Dedifferentiated amniotic fluid mesenchymal stem cell (primary cell): ENCODE results near the gene MRGPRE.

Experiments
- DNase-seq: peaks from one replicate; pipeline ENCODE4 v3.0.0-alpha.2; 2016; ENCODE audit errors: extremely low spot score

Gene MRGPRE

DNA sequence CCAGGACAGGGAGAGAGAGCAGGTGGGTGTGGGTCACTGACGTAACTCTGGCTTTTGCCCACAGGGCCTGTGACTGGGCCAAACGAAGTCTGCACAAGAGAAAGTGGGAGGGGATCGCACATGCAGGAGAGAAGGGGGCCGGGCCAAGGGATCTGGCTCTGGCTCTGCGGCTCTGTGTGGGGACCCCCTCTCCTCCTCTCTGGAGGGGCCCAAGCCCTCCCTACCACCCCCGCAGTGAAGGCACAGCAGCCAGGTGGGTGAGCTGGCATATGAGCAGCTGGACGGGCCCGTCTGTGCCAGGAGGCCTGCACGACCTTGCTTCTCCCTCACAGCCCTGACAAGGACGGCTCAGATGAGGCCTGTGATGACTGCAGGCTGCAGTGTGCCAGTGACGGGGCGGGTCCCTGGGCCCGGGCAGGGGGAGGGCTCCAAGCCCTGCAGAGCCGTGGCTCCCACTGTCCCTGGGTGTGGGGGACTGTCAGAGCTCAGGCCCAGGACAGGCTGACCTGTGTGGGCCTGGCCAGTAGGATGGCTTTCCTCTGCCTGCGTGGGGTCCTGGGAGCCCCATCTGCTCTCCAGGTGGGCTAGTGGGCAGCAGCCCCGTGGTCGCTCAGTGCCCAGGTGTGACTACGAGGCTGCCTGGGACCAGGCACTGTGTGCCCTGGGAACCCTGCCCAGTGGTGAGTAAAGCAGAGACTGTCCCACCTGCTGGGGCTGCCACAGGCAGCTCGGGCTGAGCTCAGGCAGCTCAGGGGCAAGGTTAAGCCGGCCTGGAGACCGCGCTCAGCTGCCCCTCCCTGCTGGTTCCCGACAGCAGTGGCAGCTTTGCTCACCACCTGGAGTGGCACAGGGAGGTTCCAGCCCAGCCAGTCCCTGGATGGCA is 35.8 kb downstream of the MRGPRE start:
- no peak for DNase-seq

DNA sequence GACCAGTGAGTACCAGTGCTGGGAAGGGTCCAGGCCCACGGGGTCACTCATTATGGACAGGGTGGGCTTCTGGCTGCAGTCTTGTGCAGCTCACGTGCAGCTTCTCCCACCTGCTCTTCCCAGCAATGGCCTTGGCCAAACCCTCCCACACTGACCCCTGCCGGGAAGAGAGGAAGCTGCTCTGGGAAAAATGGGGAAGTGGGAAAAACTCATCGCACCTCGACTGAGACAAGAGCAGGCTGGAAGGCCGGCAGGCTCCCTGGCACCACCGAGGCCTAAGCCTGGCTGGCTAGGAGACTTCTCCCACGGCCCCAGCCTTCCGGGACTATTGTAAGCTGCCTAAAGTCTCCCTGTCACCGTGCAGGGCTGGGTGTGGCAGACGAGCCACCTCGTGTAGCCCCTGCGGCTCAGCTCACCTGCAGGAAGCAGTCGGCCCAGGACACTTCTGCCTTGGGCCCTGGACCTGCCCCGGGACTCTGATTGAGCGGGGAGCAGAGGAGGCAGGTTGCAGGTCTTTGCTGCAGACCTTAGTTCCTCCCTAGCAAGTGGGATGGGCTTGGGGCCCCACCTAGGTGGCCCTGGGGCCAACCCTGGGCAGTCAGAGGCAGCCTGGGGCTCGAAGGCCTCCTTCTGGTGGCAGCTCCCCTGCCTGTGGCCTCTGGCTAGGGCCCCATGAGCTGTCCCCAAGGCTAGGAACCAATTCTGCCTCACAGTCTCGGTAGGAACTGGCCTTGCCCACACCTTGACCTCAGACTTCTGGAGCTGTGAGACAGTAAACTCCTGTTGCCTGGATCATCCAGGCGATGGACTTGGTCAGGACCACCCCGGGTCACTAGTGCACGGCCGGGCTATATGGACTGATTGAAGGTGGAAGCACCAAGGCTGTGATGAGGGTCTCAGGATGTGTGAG is 36.7 kb downstream of the MRGPRE start:
- DNase-seq, result no peak

DNA sequence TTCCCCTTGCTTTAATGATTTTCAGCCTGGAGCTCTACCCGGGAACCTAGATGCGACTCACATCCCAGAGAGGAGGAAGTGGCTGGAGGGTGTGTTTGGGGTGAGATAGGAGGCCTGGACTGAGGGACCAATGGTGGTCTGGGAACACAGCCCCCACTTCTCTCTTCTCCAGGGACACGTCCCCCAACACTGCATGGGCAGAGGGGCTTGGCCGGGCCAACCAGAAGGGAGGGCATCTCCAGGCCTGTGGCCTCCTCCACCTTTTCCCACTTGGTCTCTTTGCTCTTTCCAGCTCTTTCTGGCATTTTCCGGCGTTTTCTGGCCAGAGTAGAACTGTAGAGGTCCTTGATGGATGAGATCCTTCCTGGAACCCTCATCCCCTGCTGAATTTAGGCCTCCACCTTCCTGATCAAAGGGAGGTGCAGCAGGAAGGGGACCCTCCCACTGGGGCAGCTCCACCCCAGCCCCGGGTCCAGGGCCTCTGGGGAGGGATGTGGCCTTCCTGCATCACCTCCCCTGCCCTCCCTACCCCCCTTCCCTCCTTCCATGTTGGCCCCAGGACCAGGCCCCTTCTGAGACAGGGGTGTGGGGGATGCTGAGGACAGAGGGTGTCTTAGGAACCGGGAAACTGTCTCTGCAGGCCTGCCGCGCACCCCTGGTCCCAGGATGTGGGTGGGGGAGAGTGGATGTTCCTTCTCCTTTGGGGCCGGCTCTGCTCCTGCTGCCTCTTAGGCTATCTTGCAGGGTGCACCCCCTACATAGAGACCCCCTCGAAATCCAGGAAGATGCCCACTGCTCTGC is 38.0 kb downstream of the MRGPRE start:
- no peak for DNase-seq

DNA sequence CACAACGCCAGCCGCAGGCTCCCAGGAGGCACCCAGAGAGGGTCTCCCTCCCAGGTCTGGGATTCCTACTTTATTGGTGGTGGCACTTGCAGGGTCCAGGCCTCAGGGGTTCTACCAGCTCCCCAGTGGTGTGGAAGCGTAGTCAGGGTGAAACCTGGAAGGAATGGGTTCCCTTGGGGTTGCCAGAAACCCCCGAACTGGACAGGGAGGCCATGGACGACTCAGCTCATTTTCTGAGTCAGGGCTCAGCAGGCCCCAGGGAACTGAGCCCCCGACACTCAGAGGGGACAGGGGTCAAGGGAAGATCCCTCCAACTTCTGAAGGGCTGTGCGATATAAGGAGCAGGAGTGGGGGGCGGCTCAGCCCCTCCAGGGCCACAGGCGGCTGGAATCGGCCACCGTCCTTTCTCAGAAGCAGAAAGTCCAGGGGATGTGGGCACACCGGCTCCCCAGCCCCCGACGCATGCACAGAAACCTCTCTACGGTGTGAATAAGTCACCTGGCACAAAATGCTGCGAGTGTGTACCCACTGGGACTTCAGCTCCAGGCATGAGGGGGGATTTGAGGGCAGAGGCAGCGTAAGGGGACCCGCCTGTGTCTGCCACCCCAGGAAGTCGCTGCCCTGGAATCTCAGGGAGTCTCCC is 38.7 kb downstream of the MRGPRE start:
- no peak for DNase-seq

DNA sequence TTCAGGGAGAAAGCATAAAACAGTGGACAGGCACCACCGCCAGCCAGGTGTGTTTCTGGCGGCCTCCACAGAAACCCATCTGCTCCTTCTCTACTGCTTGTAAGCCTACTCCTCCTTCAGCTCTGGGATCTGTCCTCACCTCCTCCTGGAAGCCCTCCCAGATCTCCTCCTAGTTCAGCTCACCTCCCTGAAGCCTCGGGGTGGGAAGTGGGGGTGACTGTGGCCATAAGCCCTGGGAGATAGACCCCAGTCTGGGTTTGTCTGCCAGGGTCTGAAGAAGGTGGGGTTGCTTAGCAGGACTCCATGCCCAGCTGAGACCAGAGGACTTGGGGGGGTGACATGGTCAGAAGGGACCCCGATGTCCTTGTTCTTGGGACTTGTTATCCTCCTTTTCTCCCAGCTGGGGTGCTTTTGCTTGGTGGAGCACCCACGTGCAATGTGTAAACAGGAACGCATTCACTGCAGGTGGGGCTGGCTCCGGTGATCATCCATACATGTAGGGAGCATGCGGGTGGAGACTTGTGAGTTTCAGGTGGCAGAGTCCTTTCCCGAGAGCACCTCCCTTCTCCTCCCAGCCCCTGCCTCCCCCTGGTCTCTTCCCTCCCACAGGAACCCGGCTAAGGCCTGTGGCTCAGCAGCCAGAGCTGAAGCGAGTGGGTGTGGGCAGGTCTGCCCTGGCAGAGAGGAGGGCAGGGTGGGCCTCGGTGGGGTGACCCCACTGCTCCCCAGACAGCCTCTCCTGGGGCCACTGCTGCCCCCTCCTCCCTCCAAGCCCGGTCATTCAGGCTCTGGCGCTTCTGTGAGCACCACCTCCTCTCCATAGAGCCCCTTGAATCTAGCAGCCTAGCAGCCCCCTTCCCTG is 39.5 kb downstream of the MRGPRE start:
- no peak for DNase-seq

DNA sequence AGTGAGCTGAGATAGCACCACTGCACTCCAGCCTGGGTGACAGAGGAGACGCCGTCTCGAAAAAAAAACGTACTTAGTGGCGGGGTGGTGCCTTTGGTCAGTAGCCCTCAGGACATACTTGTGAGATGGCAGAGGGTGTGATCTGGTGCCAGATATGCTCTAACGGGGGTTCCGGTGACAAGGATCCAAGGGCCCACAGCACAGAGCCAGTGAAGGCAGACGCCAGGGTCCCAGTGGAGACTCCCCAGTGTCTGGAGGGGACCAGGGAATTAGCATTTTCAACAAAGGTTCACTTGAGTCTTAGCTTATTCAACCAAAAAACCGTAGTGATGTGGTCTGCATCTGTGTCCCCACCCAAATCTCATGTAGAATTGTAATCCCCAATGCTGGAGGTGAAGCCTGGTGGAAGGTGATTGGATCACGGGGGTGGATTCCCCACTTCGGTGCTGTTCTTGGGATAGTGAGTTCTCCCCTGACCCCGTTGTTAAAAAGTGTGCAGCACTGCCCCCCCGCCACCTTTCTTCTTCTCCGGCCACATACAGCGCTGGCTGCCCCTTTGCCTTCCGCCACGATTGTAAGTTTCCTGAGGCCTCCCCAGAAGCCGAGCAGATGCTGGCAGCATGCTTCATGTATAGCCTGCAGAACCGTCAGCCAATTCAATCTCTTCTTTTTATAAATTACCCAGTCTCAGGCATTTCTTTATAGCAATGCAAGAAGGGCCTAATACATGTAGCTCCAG is 40.5 kb downstream of the MRGPRE start:
- DNase-seq, result no peak

DNA sequence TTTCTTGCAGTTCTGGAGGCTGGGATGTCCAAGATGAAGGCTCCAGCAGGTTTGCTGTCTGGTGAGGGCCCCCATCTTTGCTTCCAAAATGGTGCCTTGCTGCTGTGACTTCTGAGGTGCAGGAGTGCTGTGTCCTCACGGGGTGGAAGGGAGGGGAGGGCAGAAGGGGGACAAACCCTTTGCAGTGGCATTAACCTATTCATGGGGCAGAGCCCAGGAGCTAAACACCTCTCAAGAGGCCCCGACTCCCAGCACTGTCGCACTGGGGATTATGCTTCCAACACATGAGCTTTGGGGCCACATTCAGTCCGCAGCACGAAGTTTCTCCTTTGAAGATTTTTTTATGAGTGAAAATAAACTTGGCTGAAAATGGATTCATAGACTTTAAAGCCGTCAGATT is 41.6 kb downstream of the MRGPRE start:
- no peak for DNase-seq

DNA sequence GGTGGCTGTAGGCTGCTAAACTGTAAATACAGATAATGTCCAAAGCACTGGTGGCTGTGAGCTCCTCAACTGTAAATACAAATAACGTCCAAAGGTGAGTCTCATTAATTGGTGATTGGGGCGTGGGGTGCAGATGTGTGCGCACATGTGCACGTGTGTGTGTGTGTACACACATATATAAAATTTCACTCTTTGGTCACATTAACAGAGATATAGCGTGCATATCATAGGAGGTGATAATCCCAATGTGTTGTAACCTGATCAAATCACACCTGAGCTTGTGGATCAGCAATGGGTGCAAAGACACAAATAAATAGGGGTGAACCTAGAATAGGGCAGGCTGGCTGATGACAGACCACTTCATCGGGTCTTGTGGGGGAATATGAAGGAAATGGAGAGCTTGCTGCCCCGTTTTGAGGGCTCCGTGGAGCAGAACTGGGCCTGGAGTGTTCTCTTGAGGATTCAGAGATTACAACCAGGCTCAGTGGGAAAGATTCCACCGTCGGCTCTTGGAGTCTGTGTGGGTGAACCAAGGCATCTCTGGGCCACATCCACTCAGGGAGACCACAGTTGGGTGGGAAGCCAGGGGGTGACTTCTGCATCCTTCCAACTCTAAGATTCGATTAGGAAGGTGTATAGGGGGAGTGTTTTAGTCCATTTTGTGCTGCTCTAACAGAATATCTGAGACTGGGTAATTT is 42.2 kb downstream of the MRGPRE start:
- DNase-seq, result no peak

DNA sequence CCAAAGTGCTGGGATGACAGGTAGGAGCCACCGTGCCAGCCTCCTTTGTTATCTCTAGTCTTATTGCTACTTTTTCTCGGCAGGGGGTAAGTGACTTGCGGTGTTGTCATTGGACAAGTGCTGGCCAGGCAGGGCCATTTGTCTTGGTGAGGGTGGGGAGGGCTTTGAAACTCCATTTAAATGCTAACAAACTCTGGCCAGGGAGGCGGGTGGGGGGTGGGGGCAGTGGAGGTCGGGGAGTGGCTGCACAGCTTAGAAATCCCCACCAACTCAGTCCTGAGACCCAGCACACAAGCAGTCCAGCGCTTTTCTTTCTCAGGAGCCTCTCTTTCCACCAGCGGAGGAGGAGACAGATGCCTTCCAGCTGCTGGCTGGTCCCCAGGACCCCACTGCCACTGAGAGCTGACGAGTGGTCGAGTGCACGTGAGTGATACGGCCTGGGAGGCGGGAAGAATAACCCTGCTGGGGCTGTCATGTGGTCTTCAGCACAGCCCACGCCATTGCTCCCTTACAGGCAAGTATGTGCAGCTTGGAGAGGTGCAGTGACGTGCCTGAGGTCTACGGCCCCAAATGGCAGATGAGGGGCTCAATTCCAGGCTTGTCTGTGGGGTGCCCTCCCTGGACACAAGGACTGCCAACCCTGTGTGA is 42.9 kb downstream of the MRGPRE start:
- DNase-seq, result no peak

DNA sequence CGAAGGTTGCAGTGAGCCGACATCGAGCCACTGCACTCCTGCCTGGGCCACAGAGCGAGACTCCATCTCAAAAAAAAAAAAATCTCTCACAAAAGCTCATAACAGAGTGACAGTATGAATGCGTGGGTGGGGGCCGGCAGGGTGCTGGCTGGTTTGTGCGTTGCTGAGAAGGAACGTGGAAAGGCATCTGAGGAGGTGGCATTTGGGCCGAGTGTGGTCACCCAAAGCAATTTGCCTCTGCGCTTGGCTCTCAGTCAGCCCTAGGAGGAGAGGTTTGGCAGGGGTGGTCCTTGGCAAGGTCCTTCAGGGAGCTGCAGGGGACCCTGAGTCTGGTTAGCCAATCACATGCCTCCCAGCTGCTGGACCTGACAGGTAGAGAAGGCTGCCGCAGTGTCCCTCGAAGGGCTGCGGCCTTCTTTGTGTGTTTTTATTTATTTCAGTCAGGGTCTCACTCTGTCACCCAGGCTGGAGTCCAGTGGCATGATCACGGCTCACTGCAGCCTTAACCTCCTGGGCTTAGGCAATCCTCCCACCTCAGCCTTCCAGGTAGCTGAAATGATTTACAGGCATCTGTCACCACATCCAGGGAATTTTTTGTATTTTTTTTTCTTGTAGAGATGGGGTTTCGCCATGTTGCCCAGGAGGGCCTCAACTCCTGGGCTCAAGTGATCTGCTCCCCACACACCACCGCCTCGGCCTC is 43.6 kb downstream of the MRGPRE start:
- no peak for DNase-seq

DNA sequence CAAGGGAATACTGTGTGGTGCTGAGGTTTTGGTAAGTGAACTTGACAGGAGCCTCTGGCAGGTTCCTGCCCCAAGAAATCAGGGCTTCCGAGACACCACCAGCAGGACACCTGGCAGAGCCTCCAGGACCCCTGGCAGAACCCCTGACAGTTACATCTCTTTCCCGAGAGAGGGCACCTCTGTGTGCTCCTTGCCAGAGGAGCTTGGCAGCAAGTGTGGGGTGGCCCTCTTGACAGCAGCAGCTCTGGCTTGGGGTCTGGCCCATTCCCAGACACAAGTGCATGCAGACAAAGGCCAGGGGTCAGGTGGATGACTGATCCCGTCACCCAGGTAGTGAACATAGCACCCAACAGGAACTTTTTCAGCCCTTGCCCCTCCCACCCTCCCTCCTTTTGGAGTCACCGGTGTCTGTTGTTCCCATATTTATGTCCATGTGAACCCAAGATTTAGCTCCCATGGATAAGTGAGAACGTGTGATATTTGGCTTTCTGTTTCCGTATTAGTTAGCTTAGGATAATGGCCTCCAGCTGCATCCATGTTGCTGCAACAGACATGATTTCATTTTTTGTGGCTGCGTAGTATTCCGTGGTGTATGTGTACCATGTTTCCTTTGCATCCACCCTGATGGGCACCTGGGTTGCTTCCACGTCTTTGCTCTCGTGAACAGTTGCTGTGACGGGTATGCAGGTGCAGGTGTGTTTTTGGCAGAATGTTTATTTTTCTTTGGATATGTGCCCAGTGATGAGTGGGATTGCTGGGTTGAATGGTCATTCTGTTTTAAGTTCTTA is 45.9 kb downstream of the MRGPRE start:
- no peak for DNase-seq

DNA sequence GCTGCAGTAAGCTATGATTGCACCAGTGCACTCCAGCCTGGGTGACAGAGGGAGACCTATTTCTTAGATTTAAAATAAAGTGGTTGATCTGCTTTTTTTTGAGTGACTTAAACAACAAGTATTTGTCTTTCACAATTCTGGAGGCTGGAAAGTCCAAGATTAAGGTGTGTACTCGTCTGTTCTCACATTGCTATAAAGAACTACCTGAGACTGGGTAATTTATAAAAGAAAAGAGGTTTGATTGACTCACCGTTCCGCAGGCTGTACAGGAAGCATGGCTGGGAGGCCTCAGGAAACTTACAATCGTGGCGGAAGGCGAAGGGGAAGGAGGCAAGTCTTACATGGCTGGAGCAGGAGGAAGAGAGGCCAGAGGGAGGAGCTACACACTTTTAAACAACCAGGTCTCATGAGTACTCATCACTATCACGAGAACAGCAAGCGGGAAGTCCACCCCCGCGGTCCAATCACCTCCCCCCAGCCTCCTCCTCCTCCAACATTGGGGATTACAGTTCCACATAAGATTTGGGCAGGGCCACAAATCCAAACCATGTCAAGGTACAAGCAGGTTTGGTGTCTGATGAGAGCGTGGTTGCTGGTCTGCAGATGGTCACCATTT is 47.4 kb downstream of the MRGPRE start:
- no peak for DNase-seq

DNA sequence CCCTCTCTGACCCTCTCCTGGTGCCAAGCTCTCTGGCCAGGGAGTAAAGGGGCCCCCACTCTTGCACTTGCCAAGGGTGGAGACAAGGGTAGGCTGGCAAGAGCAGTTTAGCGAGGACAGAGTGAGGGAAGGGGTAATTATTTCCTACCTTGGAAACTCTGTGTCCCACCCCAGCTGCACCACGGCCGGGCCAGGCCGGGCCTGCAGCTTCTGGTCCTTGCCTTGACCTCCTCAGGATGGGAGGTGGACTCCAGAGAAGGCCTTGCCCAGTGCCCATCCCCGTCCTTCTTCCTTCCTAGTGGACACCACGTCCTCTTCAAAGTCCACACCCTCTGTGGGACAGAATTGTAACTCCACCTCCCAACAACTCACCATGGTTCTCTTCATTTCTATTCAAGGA is 48.7 kb downstream of the MRGPRE start:
- no peak for DNase-seq

DNA sequence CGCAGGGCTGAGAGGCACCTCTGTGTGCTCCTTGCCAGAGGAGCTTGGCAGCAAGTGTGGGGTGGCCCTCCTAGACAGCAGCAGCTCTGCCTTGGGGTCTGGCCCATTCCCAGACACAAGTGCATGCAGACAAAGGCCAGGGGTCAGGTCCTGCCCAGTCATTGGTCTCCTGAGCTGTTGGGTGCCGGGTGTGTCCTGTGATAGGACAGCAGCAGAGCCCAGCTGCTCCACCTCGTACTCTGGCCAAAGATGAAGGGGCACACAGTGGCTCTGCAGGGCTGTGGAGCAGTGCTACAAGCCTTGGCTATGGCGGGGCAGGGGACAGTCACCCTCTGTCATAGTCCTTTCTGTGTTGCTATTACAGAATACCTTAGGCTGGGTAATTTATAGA is 49.8 kb downstream of the MRGPRE start:
- DNase-seq, result no peak

DNA sequence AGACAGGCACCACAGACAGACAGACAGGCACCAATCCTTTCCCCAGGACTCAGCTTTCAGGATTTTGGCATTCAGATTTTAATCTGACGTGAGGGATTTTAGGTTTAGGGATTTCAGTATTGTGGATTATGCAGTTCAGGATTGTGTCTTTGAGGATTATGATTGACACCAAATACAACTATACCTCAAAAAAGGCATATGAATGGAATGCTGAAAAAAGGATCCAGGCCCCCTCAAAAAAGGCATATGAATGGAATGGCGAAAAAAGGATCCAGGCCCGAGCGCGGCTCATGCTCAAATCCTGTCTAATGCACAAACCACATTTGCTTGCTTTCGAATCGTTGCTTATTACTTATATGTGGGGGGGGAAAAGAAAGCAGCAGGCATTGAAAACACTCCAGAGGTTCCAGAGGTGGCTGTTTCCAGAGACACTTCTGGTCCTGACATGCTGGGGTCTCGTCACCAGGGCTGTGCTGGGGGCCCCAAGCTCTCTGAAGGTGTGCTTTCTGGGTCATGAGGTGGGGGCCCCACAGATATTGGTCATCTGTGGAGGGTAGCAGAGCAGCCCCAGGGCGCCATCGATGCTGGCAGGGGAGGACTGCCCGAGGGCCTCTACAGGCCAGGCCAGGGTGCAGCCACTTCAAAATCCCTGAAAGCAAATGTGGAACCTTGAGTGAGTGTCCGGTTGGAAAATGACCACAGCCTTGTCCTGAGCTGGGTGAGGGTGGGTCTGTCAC is 50.3 kb downstream of the MRGPRE start:
- no peak for DNase-seq

DNA sequence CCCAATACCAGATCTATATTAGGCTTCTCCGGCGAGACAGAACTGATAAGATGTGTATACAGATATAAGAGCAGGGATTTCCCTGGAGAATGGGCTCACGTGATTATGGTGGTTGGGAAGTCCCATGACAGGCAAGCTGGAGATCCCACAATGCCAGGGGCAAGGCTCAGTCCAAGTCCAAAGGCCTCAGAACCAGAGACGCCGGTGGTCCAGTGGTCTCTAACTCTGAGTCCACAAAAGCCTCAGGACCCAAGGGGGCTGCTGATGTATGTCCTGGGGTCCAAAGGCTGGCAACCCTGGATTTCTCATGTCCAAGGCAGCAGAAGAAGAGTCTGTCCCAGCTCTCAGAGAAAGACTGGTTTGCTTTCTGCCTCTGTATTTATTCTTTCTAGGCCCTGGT is 51.3 kb downstream of the MRGPRE start:
- no peak for DNase-seq
